HUDEP-2 (cell line): ENCODE measurements around the gene SH2D7.
A peak's percentile ranks its signal among the peaks of the same experiment; 100 is the strongest.

Experiments used
- DNase-seq, 76 experiments: peaks; one replicate each; lab custom pipeline; 2025; ENCODE audit not compliant: unreplicated experiment in 76 of 76; lab: John Stamatoyannopoulos, UW

Gene SH2D7

DNA sequence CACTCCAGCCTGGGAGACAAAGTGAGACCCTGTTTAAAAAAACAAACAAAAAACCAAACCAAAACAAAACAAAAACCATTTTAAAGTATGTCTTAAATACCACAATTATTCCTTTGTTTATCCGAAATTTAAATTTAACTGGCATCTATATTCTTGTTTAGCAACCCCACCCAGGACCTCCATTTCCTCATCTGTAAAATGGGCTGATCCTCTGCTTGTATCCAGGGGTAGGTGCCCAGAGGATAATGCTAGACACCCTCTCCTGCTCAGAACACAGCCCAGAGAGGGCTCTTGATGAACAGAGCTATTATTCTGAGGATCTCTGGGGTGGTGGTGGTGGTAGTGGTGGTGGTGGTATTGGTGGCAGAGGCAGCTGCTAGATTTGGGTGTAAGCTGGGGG lies 9.8 kb downstream of the SH2D7 start:
- DNase-seq = no peak

DNA sequence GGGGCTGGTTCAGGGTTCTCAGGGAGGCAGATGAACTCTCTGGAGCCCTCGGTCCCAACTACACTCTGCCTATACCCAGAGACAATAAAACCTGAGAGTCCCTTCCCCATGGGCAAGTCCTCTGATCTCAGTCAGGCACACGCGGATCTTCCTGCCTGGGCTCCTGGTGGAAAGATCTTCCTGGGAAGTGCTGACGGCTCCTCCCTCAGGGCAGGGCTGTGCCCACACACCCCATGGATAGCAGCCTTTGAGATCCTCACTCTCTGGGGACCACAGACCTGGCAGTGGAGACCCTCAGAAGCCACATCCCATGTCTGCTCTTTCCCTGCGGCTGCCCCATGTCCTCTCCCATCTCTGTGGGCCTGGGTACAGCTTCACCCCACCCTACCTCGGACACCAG lies 10.4 kb downstream of the SH2D7 start:
- DNase-seq = no peak

DNA sequence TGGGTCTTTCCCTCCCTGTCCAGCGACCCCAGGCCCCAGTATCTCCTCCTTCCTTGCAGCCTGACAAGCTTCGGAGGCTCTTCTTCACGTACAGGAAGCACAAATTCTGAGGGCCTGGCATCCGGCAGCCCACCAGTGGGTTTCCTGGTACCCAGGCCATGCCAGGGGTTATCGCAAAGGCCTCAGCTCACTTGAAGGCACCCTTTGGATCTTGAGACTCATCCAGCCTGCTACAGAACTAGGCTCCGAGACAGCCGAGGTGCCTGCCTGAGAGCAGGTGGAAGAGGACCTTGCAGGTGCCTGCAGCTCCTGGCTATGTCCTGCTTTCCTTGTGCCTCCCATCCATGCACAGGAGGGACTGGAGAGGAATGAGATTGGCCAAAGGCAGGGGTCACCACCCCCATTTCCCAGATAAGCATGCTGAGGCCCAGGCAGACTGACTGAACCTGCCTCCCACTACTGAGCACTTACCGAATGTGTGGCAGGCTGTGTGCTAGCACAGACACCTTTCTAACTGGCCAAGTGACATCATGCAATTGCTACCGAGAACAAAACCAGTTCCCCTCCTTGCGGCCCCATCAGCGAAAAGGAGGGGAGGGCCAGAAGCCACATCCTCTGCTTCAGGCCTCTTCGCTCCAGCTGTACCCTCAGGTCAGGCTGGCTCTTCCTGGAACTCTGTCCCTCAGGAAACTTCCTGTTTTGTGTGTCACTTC lies 11.2 kb downstream of the SH2D7 start:
- DNase-seq = no peak

DNA sequence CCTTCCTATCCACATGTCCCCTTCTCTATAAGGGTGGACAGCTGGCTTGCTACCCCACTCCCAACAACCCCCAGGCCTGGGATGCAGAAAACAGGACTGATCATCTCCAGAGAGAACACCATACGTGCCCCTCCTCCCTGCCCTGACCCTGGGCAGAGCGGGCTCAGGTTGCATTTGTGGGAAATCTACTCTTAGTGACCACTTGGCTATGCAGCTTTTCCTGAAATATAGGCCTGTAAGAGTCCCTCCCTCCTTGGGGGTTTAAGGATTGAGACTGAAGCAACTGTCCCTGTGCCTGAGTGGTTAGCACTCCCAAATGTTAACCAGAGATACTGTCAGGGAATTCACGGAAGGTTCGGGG lies 11.7 kb downstream of the SH2D7 start:
- DNase-seq = no peak

- peak in 1 of 76 experiments; percentile 5 for DNase-seq
Observed at GRCh38 chr15:78104566-78105475, 12.5 kb downstream of the SH2D7 start.

DNA sequence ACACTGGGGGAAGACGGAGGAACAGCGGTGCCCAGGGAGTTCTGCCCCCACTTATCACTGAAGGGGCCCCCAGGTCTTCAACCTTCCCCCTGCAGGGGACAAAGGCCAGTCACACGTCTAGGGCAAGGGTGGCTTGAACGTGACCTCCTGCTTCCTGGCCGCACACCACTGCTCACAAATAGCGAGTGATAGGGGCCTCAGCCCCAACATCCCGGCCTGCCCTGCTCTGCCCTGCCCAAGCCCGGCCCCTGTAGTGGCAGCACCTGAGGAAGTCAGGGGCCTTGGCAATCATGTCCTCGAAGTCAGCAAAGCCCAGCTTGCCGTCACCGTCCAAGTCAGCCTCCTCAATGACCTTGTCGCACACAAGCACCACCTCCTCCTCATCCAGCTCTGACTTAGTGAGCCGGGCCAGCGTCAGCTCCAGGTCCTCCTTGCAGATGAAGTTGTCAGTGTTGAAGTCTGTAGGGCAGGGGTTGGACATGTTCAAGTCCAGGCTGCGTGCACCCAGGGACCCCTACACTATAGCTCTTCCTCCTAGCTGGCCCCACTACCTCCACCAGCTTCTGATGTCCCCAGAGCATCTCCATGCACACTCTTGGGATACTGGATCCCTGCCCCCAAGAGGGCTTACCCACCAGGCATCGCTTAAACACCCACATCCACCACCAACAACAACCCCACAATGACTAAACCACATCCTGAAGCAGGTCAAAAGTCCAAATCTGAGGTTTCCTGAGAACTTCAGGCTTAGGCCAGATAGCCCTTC lies 13.3 kb downstream of the SH2D7 start:
- no peak for DNase-seq

DNA sequence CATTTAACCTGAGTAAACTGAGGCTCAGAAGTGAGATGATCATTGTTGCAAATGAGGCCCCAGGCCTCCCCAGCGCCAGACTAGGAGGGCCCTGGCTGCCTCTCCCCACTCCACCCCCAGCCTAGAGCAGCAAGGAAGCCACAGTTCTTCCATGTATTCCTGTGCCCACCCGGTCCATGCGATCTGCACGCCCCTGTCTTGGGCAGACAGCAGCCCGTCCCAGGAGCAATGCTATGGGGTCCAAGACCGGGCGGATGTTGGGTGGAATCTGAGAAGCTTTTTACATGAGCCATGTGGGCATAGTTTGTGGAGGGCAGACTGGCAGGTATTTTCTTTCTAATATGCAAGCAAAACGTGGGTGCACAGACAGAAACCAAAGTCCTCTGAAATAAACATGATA lies 15.1 kb downstream of the SH2D7 start:
- DNase-seq = no peak

DNA sequence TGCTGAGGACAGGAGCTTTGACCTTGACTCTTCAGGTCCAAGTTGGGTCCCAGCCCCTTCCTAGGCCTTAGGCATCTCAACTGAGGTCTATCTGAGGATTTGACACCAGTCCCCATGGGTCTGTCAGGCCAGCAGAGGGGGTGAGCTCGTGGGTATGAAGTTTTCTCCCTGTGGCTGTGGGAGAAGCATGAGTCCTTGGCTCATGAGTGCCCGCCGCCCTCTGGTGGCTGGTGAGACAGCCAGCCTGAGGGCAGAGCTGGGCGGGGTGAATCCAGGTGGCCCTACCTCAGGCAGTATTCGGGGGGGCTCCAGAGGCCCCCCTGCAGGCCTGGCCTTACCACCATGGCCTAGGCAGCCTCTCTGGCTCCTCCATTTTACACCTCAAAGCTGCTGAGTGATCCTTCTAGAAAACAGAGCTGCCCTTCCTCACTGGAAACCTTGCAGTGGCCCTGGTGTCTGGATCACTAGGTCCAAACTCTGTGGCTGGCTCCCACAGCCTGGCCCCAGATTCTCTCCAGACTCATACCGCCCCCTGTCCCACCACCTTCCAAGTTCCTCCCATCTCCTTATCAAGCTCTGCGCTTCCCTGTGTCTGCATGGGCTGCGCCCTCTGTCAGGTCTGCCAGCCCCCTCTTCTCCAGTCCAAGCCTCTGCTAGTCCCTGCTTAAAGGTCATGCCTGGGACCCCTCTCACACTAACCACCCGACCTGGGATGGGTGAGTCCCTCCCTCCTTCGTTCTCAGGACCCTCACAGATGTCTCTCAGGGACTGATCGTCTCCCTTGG lies 16.1 kb downstream of the SH2D7 start:
- peak in 70 of 76 experiments; percentile 8 to 82 (median 62) for DNase-seq

DNA sequence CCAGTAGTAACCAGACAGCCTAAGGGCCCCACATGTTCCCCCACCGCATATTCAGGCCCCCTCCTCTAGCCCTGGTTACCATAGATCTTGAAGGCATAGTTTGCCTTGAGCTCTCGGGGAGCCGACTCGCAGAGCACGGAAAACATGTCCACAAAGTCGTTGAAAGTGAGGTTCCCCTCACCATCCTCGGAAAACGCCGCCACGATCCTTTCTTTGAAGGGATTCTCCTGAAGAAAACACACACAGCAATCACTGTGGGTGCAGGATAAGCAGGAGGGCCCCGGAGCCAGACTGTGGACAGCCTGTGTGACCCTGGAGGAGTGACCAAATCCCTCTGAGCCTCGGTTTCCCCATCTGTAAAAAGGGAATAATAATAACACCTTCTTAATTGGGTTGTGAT lies 16.8 kb downstream of the SH2D7 start:
- DNase-seq = no peak

- no peak for DNase-seq
Observed at GRCh38 chr15:78110096-78110495, 17.7 kb downstream of the SH2D7 start.

- DNase-seq = no peak
Observed at GRCh38 chr15:78110916-78111475, 18.6 kb downstream of the SH2D7 start.

GRCh38 chr15:78111788-78112187 lies 19.4 kb downstream of the SH2D7 start:
- no peak for DNase-seq

DNA sequence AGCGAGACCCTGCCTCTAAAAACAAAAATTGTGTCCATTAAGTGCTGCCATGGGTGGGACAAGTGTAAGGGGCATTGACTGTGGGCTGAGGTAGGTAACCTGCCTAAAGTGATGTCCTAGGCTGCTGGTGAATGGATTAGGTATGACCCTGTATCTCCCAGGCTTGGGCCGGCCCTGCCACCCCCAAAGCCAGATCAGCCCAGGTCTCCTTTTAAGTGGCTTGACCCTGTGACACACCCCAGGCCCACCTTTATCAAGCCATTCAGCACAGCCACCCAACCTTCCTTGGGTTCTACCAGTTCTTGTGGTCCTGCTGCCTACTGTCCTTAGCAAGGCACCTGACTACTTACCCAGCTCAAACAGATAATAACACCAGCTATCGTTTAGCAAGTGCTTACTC lies 20.2 kb downstream of the SH2D7 start:
- no peak for DNase-seq

DNA sequence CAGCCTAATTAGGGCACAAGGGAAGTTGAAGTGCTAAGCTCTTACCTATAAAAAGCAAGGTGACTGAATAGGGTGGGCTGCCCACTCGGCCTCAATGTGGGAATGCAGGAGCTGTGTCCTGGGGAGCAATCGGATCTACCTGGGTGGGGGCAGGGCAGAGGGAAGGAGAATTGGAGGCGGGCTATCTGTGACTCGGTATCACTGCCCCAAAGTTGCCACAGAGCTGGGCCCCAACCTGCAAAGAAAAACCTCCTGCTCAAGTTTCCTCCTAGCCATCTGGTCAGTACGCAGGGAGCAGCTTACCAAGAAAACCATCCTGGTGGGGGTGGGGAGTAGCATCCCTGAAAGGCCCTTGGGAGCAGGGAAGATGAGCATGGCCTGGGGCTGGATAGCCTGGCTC lies 28.2 kb downstream of the SH2D7 start:
- no peak for DNase-seq

DNA sequence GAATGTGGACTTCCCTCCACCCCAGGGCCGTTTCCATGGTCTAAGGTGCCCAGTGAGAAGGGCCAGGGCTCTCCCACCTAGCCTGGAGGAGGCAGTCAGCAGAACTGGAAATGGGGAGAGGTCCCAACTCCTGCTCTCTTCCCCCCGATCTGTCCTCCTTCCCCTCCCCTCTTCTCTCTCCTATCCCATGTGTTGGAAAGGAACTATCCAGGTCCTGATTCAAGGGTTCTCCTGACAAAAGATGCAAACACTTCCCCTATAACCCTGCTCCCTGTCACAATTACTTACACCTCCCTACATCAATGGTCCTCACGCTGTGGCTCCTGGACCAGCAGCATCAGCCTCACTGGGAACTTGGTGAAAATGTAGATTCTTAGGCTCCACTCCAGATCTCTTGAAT lies 32.9 kb downstream of the SH2D7 start:
- DNase-seq = no peak

GRCh38 chr15:78127882-78128281 lies 35.5 kb downstream of the SH2D7 start:
- no peak for DNase-seq

GRCh38 chr15:78129077-78129750 lies 36.9 kb downstream of the SH2D7 start:
- no peak for DNase-seq

GRCh38 chr15:78129751-78130287 lies 37.5 kb downstream of the SH2D7 start:
- no peak for DNase-seq
